Calu3 (cell line): ENCODE data around the gene FXYD1. TPM values are rescaled to one million over a fixed set of nuclear protein-coding genes. Genes with fewer than 3 reads are reported as not detected.

Experiments used
- BruUV-seq: library from RNA; stranded (reverse); fragments of 400-500 nt; replicated peaks from 2 replicates; lab custom pipeline; 2021; lab: Mats Ljungman, UMichigan
- CTCF ChIA-PET: fragments of 300-600 bp; sonication (Branson Sonifier 250); formaldehyde crosslinking; loops from one replicate; lab custom pipeline; 2022; ENCODE audit warnings: antibody characterized with exemption; lab: Charles Lee
- DNase-seq: peaks from one replicate; pipeline ENCODE4 v3.0.0; 2022
- H3K27ac Mint-ChIP-seq: one replicate; pipeline ENCODE4 v1.8.0; 2022; ENCODE audit warnings: mixed read lengths; ENCODE audit not compliant: unreplicated experiment
- H3K27me3 Mint-ChIP-seq: one replicate; pipeline ENCODE4 v1.8.0; 2022; ENCODE audit warnings: mixed read lengths; ENCODE audit not compliant: unreplicated experiment
- H3K36me3 Mint-ChIP-seq: one replicate; pipeline ENCODE4 v1.8.0; 2022; ENCODE audit warnings: mild to moderate bottlenecking, moderate library complexity, mixed read lengths; ENCODE audit not compliant: insufficient read depth, unreplicated experiment
- H3K4me1 Mint-ChIP-seq: one replicate; pipeline ENCODE4 v1.8.0; 2022; ENCODE audit warnings: mild to moderate bottlenecking, low read depth, mixed read lengths; ENCODE audit not compliant: unreplicated experiment
- H3K4me3 Mint-ChIP-seq: one replicate; pipeline ENCODE4 v1.8.0; 2022; ENCODE audit warnings: mild to moderate bottlenecking, low read depth, moderate library complexity, mixed read lengths; ENCODE audit not compliant: unreplicated experiment
- H3K9me3 Mint-ChIP-seq: one replicate; pipeline ENCODE4 v1.8.0; 2022; ENCODE audit warnings: low read depth, mixed read lengths; ENCODE audit not compliant: unreplicated experiment
- intact Hi-C: fragments of 100-400 bp; cut with micrococcal nuclease; formaldehyde crosslinking; loops from one replicate; pipeline ENCODE4 v1.10.0; 2022; ENCODE audit not compliant: unreplicated experiment
- total RNA-seq: library from RNA; stranded (reverse); gene quantifications from 2 replicates; pipeline ENCODE4 v1.2.3, GENCODE V29; 2022
- TF ChIP-seq, protein P1 (sequence below): fragments of 200-600 bp; IDR thresholded peaks from one replicate; pipeline ENCODE4 v1.8.0; 2022; ENCODE audit warnings: antibody characterized with exemption; ENCODE audit not compliant: unreplicated experiment

The FXYD1 gene
- total RNA-seq, 1 experiment from 2014 or later = 1.6 TPM

- TF ChIP-seq, protein P1, sequence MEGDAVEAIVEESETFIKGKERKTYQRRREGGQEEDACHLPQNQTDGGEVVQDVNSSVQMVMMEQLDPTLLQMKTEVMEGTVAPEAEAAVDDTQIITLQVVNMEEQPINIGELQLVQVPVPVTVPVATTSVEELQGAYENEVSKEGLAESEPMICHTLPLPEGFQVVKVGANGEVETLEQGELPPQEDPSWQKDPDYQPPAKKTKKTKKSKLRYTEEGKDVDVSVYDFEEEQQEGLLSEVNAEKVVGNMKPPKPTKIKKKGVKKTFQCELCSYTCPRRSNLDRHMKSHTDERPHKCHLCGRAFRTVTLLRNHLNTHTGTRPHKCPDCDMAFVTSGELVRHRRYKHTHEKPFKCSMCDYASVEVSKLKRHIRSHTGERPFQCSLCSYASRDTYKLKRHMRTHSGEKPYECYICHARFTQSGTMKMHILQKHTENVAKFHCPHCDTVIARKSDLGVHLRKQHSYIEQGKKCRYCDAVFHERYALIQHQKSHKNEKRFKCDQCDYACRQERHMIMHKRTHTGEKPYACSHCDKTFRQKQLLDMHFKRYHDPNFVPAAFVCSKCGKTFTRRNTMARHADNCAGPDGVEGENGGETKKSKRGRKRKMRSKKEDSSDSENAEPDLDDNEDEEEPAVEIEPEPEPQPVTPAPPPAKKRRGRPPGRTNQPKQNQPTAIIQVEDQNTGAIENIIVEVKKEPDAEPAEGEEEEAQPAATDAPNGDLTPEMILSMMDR = no peak
- no TSS peak for BruUV-seq
- H3K4me3 Mint-ChIP-seq = no peak overlapping the region
- DNase-seq = no peak
- CTCF ChIA-PET = no interaction called here
- no peaks in the 10 kb centered on the region for H3K27me3 Mint-ChIP-seq
- H3K36me3 Mint-ChIP-seq = peaks cover 86% of the 10 kb centered on the region
- intact Hi-C loops = no loop called here
- H3K9me3 Mint-ChIP-seq = no peaks in the 10 kb centered on the region
- peaks cover 70% of the 10 kb centered on the region for H3K4me1 Mint-ChIP-seq
- peak overlapping the region; percentile 19 for H3K27ac Mint-ChIP-seq
Observed at GRCh38 chr19:35171730-35172129, 33.1 kb downstream of the FXYD1 start.

DNA sequence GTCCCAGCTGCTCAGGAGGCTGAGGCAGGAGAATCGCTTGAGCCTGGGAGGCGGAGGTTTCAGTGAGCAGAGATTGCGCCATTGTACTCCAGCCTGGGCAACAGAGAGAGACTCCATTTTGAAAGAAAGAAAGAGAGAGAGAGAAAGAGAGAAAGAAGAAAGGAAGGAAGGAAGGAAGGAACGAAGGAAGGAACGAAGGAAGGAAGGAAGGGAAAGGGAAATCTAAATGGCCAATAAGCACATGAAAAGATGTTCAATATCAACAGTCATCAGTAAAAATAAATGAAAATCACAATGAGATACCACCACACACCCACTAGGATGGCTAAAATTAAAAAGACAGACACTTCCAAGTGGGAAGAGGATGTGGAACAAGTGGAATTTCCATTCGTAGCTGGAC, 35.6 kb downstream of the FXYD1 start:
- CTCF ChIA-PET = no interaction called here
- intact Hi-C loops = no loop called here
- no TSS peak for BruUV-seq
- H3K36me3 Mint-ChIP-seq = peaks cover 62% of the 10 kb centered on the region
- no peaks in the 10 kb centered on the region for H3K27me3 Mint-ChIP-seq
- no peak overlapping the region for H3K4me3 Mint-ChIP-seq
- peak overlapping the region; percentile 19 for H3K27ac Mint-ChIP-seq
- TF ChIP-seq, protein P1 = no peak
- H3K4me1 Mint-ChIP-seq = peaks cover 45% of the 10 kb centered on the region
- H3K9me3 Mint-ChIP-seq = no peaks in the 10 kb centered on the region
- DNase-seq = no peak

GRCh38 chr19:35176181-35176570, 37.6 kb downstream of the FXYD1 start:
- BruUV-seq = no TSS peak
- TF ChIP-seq, protein P1 = no peak
- DNase-seq = no peak
- peak overlapping the region; percentile 51 for H3K27ac Mint-ChIP-seq
- H3K4me3 Mint-ChIP-seq = no peak overlapping the region
- peaks cover 27% of the 10 kb centered on the region for H3K4me1 Mint-ChIP-seq
- no peaks in the 10 kb centered on the region for H3K27me3 Mint-ChIP-seq
- H3K36me3 Mint-ChIP-seq = peaks cover 44% of the 10 kb centered on the region
- CTCF ChIA-PET = no interaction called here
- intact Hi-C loops = no loop called here
- no peaks in the 10 kb centered on the region for H3K9me3 Mint-ChIP-seq

- H3K27me3 Mint-ChIP-seq = no peaks in the 10 kb centered on the region
- CTCF ChIA-PET = no interaction called here
- peaks cover 30% of the 10 kb centered on the region for H3K36me3 Mint-ChIP-seq
- H3K27ac Mint-ChIP-seq = no peak overlapping the region
- peaks cover 27% of the 10 kb centered on the region for H3K4me1 Mint-ChIP-seq
- BruUV-seq = no TSS peak
- H3K4me3 Mint-ChIP-seq = no peak overlapping the region
- no peak for DNase-seq
- peaks cover 1% of the 10 kb centered on the region for H3K9me3 Mint-ChIP-seq
- intact Hi-C loops = no loop called here
- TF ChIP-seq, protein P1 = no peak
Observed at GRCh38 chr19:35177377-35178274, 39.0 kb downstream of the FXYD1 start.
